Measurements from ENCODE around the gene ZNF683.

The ZNF683 gene

DNA sequence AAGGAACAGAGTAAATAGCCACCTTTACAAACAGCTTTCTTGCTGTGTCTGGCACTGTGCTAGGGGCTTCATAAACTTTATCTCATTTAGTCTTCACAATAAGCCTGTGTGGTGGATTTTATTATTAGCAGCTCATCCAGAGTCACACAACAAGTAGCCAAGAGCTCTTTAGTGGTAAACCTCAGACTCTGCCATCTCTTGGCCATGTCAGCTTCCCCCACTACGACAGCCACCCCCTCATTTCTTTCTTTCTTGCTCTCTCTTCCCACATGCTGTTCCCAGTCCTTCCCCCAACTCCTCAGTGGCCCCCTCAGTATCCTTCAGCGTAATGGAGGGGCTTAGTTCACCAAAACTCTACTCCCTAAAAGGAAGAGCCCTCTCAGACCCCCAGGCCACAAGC, 1.2 kb upstream of the ZNF683 start:
- H3K36me3 ChIP-seq (ENCODE audit: low read length): no peaks in the 10 kb centered on the region
- no peaks in the 10 kb centered on the region for H4K20me1 ChIP-seq (ENCODE audit: low read depth, low read length)
- no peak overlapping the region for H3K4me2 ChIP-seq (ENCODE audit: low read depth, low read length, poor library complexity, severe bottlenecking)
- H2AFZ ChIP-seq (ENCODE audit: low read depth, low read length, severe bottlenecking): no peak overlapping the region
- no peaks in the 10 kb centered on the region for H3K9me3 ChIP-seq (ENCODE audit: insufficient read depth, low read length)
- TF ChIP-seq EZH2phosphoT487 (conservative IDR thresholded peaks at IDR 0.05; ENCODE audit: low read length): no peak
- TF ChIP-seq, protein P1, sequence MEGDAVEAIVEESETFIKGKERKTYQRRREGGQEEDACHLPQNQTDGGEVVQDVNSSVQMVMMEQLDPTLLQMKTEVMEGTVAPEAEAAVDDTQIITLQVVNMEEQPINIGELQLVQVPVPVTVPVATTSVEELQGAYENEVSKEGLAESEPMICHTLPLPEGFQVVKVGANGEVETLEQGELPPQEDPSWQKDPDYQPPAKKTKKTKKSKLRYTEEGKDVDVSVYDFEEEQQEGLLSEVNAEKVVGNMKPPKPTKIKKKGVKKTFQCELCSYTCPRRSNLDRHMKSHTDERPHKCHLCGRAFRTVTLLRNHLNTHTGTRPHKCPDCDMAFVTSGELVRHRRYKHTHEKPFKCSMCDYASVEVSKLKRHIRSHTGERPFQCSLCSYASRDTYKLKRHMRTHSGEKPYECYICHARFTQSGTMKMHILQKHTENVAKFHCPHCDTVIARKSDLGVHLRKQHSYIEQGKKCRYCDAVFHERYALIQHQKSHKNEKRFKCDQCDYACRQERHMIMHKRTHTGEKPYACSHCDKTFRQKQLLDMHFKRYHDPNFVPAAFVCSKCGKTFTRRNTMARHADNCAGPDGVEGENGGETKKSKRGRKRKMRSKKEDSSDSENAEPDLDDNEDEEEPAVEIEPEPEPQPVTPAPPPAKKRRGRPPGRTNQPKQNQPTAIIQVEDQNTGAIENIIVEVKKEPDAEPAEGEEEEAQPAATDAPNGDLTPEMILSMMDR (IDR thresholded peaks at IDR 0.05; ENCODE audit: insufficient read depth, low read length, poor library complexity, severe bottlenecking): no peak
- H3K79me2 ChIP-seq (ENCODE audit: insufficient read depth, low read length): no peaks in the 10 kb centered on the region
- no peaks in the 10 kb centered on the region for H3F3A ChIP-seq (ENCODE audit: insufficient read depth)
- H3K9ac ChIP-seq (ENCODE audit: low read length): no peak overlapping the region
- no peak overlapping the region for H3K4me3 ChIP-seq (ENCODE audit: insufficient read depth, low read length, poor library complexity, severe bottlenecking)
- no peaks in the 10 kb centered on the region for H3K9me2 ChIP-seq (replicated peaks; ENCODE audit: insufficient read depth, low read length)
- no peaks in the 10 kb centered on the region for H3K27me3 ChIP-seq (ENCODE audit: low read length)
- no peak overlapping the region for H3K27ac ChIP-seq (ENCODE audit: low read depth, low read length)

DNA sequence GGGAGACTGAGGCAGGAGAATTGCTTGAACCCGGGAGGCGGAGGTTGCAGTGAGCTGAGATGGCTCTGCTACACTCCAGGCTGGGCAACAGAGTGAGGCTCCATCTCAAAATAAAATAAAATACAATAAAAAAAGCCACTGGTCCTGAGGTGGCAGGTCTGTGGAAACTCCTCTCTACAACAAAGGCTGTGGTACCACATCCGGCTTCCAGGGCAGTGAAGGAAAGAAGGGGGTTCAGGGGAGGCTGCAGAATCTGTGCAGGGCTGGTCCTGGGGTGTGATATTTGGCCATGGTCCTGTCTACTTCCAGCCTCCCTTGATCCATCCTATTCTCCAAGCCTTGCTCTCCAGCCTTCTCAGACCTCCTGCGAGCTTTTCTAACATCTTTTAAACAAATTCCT, 731 bp upstream of the ZNF683 start:
- no peaks in the 10 kb centered on the region for H4K20me1 ChIP-seq (ENCODE audit: low read depth, low read length)
- H3F3A ChIP-seq (ENCODE audit: insufficient read depth): no peaks in the 10 kb centered on the region
- H3K27me3 ChIP-seq (ENCODE audit: low read length): no peaks in the 10 kb centered on the region
- H3K36me3 ChIP-seq (ENCODE audit: low read length): no peaks in the 10 kb centered on the region
- H3K9me3 ChIP-seq (ENCODE audit: insufficient read depth, low read length): no peaks in the 10 kb centered on the region
- H3K79me2 ChIP-seq (ENCODE audit: insufficient read depth, low read length): no peaks in the 10 kb centered on the region
- no peak overlapping the region for H3K4me3 ChIP-seq (ENCODE audit: insufficient read depth, low read length, poor library complexity, severe bottlenecking)
- H2AFZ ChIP-seq (ENCODE audit: low read depth, low read length, severe bottlenecking): no peak overlapping the region
- no peaks in the 10 kb centered on the region for H3K9me2 ChIP-seq (replicated peaks; ENCODE audit: insufficient read depth, low read length)
- H3K9ac ChIP-seq (ENCODE audit: low read length): no peak overlapping the region
- no peak for TF ChIP-seq EZH2phosphoT487 (conservative IDR thresholded peaks at IDR 0.05; ENCODE audit: low read length)
- TF ChIP-seq, protein P1 (IDR thresholded peaks at IDR 0.05; ENCODE audit: insufficient read depth, low read length, poor library complexity, severe bottlenecking): no peak
- H3K27ac ChIP-seq (ENCODE audit: low read depth, low read length): no peak overlapping the region
- no peak overlapping the region for H3K4me2 ChIP-seq (ENCODE audit: low read depth, low read length, poor library complexity, severe bottlenecking)

DNA sequence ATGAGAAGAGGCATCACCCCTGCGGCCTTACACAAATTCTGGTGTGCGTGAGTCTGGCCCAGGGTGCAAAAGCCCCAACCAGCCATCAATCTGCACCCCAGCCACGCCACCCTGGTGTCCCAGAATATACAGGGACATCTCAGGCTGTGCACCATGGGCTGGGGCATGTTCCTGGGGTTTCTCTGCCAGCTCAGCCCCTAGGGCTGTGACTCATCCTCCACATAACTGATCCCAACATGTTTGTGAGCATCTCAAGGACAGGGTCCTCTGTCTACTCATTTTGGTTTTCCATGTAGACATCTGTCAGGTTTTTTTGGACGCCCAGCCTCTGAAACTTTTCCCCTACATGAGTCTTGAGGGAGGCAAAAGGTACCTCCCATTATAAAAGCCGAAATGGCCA, 511 bp downstream of the ZNF683 start:
- H2AFZ ChIP-seq (ENCODE audit: low read depth, low read length, severe bottlenecking): no peak overlapping the region
- no peaks in the 10 kb centered on the region for H3F3A ChIP-seq (ENCODE audit: insufficient read depth)
- no peak overlapping the region for H3K4me3 ChIP-seq (ENCODE audit: insufficient read depth, low read length, poor library complexity, severe bottlenecking)
- no peak for TF ChIP-seq EZH2phosphoT487 (conservative IDR thresholded peaks at IDR 0.05; ENCODE audit: low read length)
- TF ChIP-seq, protein P1 (IDR thresholded peaks at IDR 0.05; ENCODE audit: insufficient read depth, low read length, poor library complexity, severe bottlenecking): no peak
- no peak overlapping the region for H3K27ac ChIP-seq (ENCODE audit: low read depth, low read length)
- no peaks in the 10 kb centered on the region for H4K20me1 ChIP-seq (ENCODE audit: low read depth, low read length)
- H3K9me2 ChIP-seq (replicated peaks; ENCODE audit: insufficient read depth, low read length): no peaks in the 10 kb centered on the region
- H3K36me3 ChIP-seq (ENCODE audit: low read length): no peaks in the 10 kb centered on the region
- H3K9me3 ChIP-seq (ENCODE audit: insufficient read depth, low read length): no peaks in the 10 kb centered on the region
- H3K4me2 ChIP-seq (ENCODE audit: low read depth, low read length, poor library complexity, severe bottlenecking): no peak overlapping the region
- H3K9ac ChIP-seq (ENCODE audit: low read length): no peak overlapping the region
- no peaks in the 10 kb centered on the region for H3K79me2 ChIP-seq (ENCODE audit: insufficient read depth, low read length)
- H3K27me3 ChIP-seq (ENCODE audit: low read length): no peaks in the 10 kb centered on the region
